NCI-H2107 (cell line): Measurements from ENCODE around the gene CNNM1.

Experiments
- DNase-seq: peaks from one replicate; lab custom pipeline; 2025; lab: John Stamatoyannopoulos, UW

Gene CNNM1

GRCh38 chr10:99329304-99329553, at the start of gene CNNM1:
Gene CNNM1 (plus strand): TSS chr10:99329356. CDS start chr10:99329388, 32 bp downstream.
- DNase-seq, result no peak

GRCh38 chr10:99279626-99280111, 49.5 kb upstream of the CNNM1 start:
- DNase-seq, result no peak

GRCh38 chr10:99280472-99280871, 48.7 kb upstream of the CNNM1 start:
- DNase-seq, result no peak

- DNase-seq, result no peak
Measured at GRCh38 chr10:99285881-99286280, 43.3 kb upstream of the CNNM1 start.

GRCh38 chr10:99290306-99290705, 38.9 kb upstream of the CNNM1 start:
- DNase-seq, result no peak

- DNase-seq, result no peak
Measured at GRCh38 chr10:99292159-99292558, 37.0 kb upstream of the CNNM1 start.

GRCh38 chr10:99296605-99297004, 32.6 kb upstream of the CNNM1 start:
- DNase-seq, result no peak

- no peak for DNase-seq
Measured at GRCh38 chr10:99297033-99297432, 32.1 kb upstream of the CNNM1 start.

- no peak for DNase-seq
Measured at GRCh38 chr10:99303899-99304861, 25.0 kb upstream of the CNNM1 start.

- no peak for DNase-seq
Measured at GRCh38 chr10:99304862-99305229, 24.3 kb upstream of the CNNM1 start.

GRCh38 chr10:99312501-99312900, 16.7 kb upstream of the CNNM1 start:
- DNase-seq, result no peak

- no peak for DNase-seq
Measured at GRCh38 chr10:99315853-99316252, 13.3 kb upstream of the CNNM1 start.

- no peak for DNase-seq
Measured at GRCh38 chr10:99316374-99316773, 12.8 kb upstream of the CNNM1 start.

- no peak for DNase-seq
Measured at GRCh38 chr10:99318048-99318447, 11.1 kb upstream of the CNNM1 start.

GRCh38 chr10:99318475-99318874, 10.7 kb upstream of the CNNM1 start:
- no peak for DNase-seq

- DNase-seq, result no peak
Measured at GRCh38 chr10:99325281-99325680, 3.9 kb upstream of the CNNM1 start.

- no peak for DNase-seq
Measured at GRCh38 chr10:99326871-99327270, 2.3 kb upstream of the CNNM1 start.

GRCh38 chr10:99328579-99329303, 415 bp upstream of the CNNM1 start:
- DNase-seq, result no peak

- no peak for DNase-seq
Measured at GRCh38 chr10:99329554-99330346, 594 bp downstream of the CNNM1 start.

- DNase-seq, result no peak
Measured at GRCh38 chr10:99330347-99330924, 1.3 kb downstream of the CNNM1 start.

GRCh38 chr10:99331207-99331803, 2.1 kb downstream of the CNNM1 start:
- no peak for DNase-seq
